ENCODE data around the gene MAFB.

Gene MAFB

DNA sequence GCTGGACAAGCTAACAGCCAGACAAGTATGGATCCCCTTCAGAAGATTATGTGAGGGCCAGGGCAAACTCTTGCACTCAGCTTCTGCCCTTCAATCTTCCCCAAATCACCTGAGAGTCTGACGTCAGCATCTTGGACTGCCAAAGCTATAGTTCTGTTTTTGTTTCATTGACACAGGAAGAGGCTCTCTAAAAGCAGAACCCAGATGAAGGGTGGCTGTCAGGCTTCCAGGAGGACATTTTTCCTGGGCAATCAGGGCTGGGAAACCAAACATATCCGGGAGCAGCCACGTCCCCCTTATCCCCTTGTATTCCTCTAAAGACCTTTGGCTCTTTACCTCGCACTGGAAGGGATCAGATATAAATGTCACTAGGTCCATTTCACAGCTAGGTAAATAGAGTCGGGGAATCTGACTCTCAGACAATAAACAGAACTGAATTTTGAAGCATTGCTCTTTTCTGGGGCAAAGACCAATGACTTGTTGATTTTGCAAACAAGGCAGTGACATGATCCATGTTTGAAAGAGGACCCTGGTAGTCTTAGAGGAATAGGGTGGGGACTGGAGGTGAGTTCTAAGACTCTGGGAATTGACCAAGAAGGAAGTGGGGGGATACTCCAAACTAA lies 13.3 kb downstream of the MAFB start:
- TF ChIP-seq, protein P1, sequence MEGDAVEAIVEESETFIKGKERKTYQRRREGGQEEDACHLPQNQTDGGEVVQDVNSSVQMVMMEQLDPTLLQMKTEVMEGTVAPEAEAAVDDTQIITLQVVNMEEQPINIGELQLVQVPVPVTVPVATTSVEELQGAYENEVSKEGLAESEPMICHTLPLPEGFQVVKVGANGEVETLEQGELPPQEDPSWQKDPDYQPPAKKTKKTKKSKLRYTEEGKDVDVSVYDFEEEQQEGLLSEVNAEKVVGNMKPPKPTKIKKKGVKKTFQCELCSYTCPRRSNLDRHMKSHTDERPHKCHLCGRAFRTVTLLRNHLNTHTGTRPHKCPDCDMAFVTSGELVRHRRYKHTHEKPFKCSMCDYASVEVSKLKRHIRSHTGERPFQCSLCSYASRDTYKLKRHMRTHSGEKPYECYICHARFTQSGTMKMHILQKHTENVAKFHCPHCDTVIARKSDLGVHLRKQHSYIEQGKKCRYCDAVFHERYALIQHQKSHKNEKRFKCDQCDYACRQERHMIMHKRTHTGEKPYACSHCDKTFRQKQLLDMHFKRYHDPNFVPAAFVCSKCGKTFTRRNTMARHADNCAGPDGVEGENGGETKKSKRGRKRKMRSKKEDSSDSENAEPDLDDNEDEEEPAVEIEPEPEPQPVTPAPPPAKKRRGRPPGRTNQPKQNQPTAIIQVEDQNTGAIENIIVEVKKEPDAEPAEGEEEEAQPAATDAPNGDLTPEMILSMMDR (IDR thresholded peaks at IDR 0.05; ENCODE audit: extremely low read depth, insufficient read depth, missing control alignments) = no peak
- in situ Hi-C loops (cut with MboI; ENCODE audit: low pct_unique_long_range_greater_than_20kb, low sequenced_read_pairs, unreplicated experiment) = loop anchor here (25.0 kb wide), 1 partner anchor 788 kb away; no protein-coding TSS in a partner anchor
- no peak for DNase-seq (ENCODE audit: low spot score)

- in situ Hi-C loops (cut with MboI; ENCODE audit: low pct_unique_long_range_greater_than_20kb, low sequenced_read_pairs, unreplicated experiment) = no loop called here
- TF ChIP-seq, protein P1 (IDR thresholded peaks at IDR 0.05; ENCODE audit: extremely low read depth, insufficient read depth, missing control alignments) = no peak
- DNase-seq (ENCODE audit: low spot score) = no peak
Measured at GRCh38 chr20:40673442-40673841, 15.6 kb downstream of the MAFB start.

DNA sequence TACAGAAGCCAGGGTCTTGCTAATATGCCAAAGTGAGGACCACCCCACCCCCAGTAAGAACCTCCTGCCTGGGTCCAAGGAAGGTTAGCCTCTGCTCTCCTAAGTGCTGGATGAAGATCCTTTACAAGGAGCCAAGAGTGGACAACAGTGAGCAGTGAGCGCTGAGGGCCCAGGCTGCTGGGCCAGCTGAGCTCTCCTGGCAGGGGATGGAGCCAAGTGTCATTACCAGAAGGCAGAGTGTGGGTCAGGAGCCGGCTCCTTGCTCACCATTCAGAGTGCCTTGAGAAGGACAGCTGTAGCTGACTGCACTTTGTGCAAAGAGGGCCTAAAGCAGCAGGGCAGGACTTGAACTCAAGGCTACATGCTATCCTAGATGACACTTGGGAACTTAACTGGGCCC lies 16.9 kb downstream of the MAFB start:
- no peak for DNase-seq (ENCODE audit: low spot score)
- TF ChIP-seq, protein P1 (IDR thresholded peaks at IDR 0.05; ENCODE audit: extremely low read depth, insufficient read depth, missing control alignments) = no peak
- in situ Hi-C loops (cut with MboI; ENCODE audit: low pct_unique_long_range_greater_than_20kb, low sequenced_read_pairs, unreplicated experiment) = no loop called here

DNA sequence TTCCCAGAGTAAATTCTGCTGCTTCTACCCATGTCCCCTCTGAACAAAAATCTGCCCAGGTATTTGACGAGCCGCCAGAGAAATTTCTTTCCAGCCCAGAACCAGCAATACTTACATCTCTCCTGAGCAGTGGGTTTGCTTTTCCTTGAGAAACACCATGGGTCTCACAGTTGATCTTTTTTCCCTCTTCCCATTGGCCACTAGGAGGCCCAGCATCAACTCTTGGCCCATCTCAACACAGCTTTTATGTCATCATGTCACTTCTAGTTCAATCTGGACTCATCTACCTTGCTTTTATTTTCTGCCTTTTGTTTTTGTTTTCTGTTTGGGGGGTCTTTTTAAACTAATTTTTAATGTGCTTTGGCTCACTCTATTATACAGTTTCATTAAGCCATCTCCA lies 18.8 kb downstream of the MAFB start:
- TF ChIP-seq, protein P1 (IDR thresholded peaks at IDR 0.05; ENCODE audit: extremely low read depth, insufficient read depth, missing control alignments) = no peak
- no peak for DNase-seq (ENCODE audit: low spot score)
- in situ Hi-C loops (cut with MboI; ENCODE audit: low pct_unique_long_range_greater_than_20kb, low sequenced_read_pairs, unreplicated experiment) = no loop called here

DNA sequence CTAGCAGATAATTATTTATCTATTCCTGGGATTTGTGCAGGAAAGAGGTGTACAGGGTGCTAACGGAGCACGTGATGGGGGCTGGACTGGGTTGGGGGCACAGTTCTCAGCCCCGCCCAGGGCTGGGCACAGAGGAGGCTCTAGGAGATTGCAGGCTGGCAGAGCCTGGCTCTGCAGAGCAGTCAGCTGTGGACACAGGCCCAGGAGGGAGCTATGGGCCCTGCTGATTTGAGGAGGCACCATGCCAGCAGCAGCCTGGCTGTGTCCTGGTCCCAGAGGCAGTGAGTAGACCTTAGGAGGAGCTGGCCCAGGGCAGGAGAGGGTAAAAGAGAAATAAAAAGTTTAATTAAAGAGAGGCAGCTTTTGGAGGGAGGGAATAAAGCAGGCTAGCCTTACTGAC lies 19.3 kb downstream of the MAFB start:
- in situ Hi-C loops (cut with MboI; ENCODE audit: low pct_unique_long_range_greater_than_20kb, low sequenced_read_pairs, unreplicated experiment) = no loop called here
- TF ChIP-seq, protein P1 (IDR thresholded peaks at IDR 0.05; ENCODE audit: extremely low read depth, insufficient read depth, missing control alignments) = no peak
- DNase-seq (ENCODE audit: low spot score) = no peak

- TF ChIP-seq, protein P1 (IDR thresholded peaks at IDR 0.05; ENCODE audit: extremely low read depth, insufficient read depth, missing control alignments) = no peak
- in situ Hi-C loops (cut with MboI; ENCODE audit: low pct_unique_long_range_greater_than_20kb, low sequenced_read_pairs, unreplicated experiment) = no loop called here
- DNase-seq (ENCODE audit: low spot score) = no peak
Measured at GRCh38 chr20:40668449-40669228, 20.4 kb downstream of the MAFB start.
